ENCODE data around the gene ZC3H4.

ZC3H4 gene

GRCh38 chr19:47156861-47157430 lies 43.4 kb upstream of the ZC3H4 start:
- no peak for DNase-seq (ENCODE audit: low read depth)
- TF ChIP-seq, protein P1, sequence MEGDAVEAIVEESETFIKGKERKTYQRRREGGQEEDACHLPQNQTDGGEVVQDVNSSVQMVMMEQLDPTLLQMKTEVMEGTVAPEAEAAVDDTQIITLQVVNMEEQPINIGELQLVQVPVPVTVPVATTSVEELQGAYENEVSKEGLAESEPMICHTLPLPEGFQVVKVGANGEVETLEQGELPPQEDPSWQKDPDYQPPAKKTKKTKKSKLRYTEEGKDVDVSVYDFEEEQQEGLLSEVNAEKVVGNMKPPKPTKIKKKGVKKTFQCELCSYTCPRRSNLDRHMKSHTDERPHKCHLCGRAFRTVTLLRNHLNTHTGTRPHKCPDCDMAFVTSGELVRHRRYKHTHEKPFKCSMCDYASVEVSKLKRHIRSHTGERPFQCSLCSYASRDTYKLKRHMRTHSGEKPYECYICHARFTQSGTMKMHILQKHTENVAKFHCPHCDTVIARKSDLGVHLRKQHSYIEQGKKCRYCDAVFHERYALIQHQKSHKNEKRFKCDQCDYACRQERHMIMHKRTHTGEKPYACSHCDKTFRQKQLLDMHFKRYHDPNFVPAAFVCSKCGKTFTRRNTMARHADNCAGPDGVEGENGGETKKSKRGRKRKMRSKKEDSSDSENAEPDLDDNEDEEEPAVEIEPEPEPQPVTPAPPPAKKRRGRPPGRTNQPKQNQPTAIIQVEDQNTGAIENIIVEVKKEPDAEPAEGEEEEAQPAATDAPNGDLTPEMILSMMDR (IDR thresholded peaks at IDR 0.05; ENCODE audit: low read length, missing control alignments), result no peak
- no peak overlapping the region for H3K4me3 ChIP-seq (replicated peaks; ENCODE audit: low read depth, low read length)

DNA sequence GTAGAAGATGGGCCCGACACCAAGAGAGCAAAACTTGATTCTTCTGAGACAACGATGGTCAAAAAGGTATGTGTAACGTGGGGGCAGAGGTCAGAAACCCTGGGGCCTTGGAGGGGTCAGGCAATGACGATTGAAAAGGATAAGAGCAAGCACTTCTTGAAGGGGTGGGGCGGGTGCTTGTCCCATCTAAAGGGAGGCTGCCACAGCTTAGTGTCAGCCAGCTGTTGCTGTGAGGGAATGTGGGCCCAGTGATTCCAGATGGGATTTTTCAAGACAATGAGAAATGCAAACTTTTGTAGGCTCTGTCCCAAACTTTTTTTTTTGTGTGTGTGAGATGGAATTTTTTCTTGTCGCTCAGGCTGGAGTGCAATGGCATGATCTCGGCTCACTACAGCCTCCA lies 41.6 kb upstream of the ZC3H4 start:
- peak; percentile 52 for DNase-seq (ENCODE audit: low read depth)
- H3K4me3 ChIP-seq (replicated peaks; ENCODE audit: low read depth, low read length), result no peak overlapping the region
- TF ChIP-seq, protein P1 (IDR thresholded peaks at IDR 0.05; ENCODE audit: low read length, missing control alignments), result no peak

DNA sequence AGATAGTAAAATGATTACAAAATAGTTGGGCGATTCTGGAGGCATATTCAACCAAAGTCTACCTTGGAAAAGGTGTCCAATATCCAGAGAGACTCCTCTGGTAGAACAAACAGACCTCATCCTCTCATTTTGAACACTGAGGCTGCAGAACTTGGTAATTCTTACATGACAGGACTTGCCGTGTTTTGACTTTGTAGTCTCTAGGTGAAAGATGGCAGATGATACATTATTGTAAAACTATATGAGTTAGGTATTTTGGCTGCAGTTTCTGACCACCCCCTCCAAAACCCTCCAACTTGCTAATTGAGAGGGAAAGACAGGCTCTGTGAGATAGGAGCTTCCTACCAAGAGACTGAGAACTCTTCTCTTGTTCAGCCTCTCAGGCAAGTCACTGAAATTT lies 39.7 kb upstream of the ZC3H4 start:
- H3K4me3 ChIP-seq (replicated peaks; ENCODE audit: low read depth, low read length), result no peak overlapping the region
- TF ChIP-seq, protein P1 (IDR thresholded peaks at IDR 0.05; ENCODE audit: low read length, missing control alignments), result no peak
- DNase-seq (ENCODE audit: low read depth), result no peak

GRCh38 chr19:47152632-47153031 lies 39.1 kb upstream of the ZC3H4 start:
- H3K4me3 ChIP-seq (replicated peaks; ENCODE audit: low read depth, low read length), result no peak overlapping the region
- no peak for DNase-seq (ENCODE audit: low read depth)
- TF ChIP-seq, protein P1 (IDR thresholded peaks at IDR 0.05; ENCODE audit: low read length, missing control alignments), result no peak

DNA sequence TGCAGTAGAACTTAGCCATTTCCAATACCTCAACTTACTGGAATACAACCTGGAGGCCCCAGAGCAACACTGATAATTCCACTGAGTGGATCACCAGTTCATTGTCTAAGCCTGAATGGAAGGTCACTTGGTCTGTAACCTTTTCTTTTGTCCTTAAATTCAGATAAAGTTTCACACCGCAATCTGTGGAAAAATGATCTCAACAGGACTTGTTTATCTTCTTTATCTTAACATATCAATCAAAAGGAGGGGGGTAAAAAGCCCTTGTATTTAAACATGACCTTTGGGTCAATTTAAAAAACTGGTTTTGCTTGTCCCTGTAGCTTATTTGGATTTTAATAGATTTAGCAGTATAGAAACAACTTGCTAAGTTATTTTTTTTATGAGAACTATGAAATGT lies 38.6 kb upstream of the ZC3H4 start:
- DNase-seq (ENCODE audit: low read depth), result no peak
- TF ChIP-seq, protein P1 (IDR thresholded peaks at IDR 0.05; ENCODE audit: low read length, missing control alignments), result no peak
- H3K4me3 ChIP-seq (replicated peaks; ENCODE audit: low read depth, low read length), result no peak overlapping the region

DNA sequence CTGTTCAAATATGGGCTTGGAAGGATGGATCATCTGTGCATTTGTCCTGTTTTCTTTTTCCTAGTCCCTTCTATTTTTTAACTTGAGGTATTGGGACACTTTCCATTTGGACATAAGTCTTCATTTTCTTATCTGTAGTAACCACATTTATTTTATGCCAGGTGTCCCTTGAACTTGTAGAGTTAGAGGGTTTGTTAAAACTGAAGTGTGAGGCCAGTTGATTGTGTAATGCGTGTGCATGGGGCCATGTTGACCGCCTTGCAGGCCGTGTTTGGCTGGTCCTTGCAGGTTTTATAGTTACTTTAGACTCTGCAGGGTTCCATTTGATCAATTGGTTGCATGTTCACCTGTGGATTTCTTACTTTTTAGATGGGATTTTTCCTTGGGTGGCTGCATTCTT lies 38.1 kb upstream of the ZC3H4 start:
- H3K4me3 ChIP-seq (replicated peaks; ENCODE audit: low read depth, low read length), result no peak overlapping the region
- DNase-seq (ENCODE audit: low read depth), result no peak
- TF ChIP-seq, protein P1 (IDR thresholded peaks at IDR 0.05; ENCODE audit: low read length, missing control alignments), result no peak

GRCh38 chr19:47146920-47147319 lies 33.3 kb upstream of the ZC3H4 start:
- TF ChIP-seq, protein P1 (IDR thresholded peaks at IDR 0.05; ENCODE audit: low read length, missing control alignments), result no peak
- H3K4me3 ChIP-seq (replicated peaks; ENCODE audit: low read depth, low read length), result no peak overlapping the region
- no peak for DNase-seq (ENCODE audit: low read depth)
